Lung (tissue), 12 donors: Measurements from ENCODE around the gene CACNA1C. TPM values are rescaled to one million over a fixed set of nuclear protein-coding genes. Genes with fewer than 3 reads are reported as not detected.

Experiments
- ATAC-seq: fragments of 200-7000 bp; cut with Tn5 transposase; one replicate; pipeline ENCODE4 v1.9.1; 2020; ENCODE audit warnings: moderate number of reproducible peaks; ENCODE audit not compliant: insufficient read depth, low FRiP score
- DNase-seq, 3 donors: peaks; one replicate each; pipeline ENCODE4 v3.0.0-alpha.2; 2013 to 2017
- H3K27ac ChIP-seq, 2 donors: one replicate each; pipeline ENCODE4 v1.5.1; 2013; ENCODE audit warnings: mild to moderate bottlenecking in 2 of 2, moderate library complexity in 2 of 2, control low read depth in 1 of 2, inconsistent platforms in 1 of 2, low read depth in 1 of 2, low read length in 1 of 2
- H3K27me3 ChIP-seq, 3 donors: one replicate each; pipeline ENCODE4 v1.5.1; 2013; ENCODE audit warnings: low read length in 2 of 3; ENCODE audit not compliant: control insufficient read depth in 3 of 3, insufficient read depth in 3 of 3
- H3K36me3 ChIP-seq, 4 donors: one replicate each; pipeline ENCODE4 v1.5.1; 2013; ENCODE audit warnings: low read length in 4 of 4, mild to moderate bottlenecking in 1 of 4, moderate library complexity in 1 of 4; ENCODE audit not compliant: control insufficient read depth in 4 of 4, insufficient read depth in 4 of 4
- H3K4me1 ChIP-seq, 5 donors: one replicate each; pipeline ENCODE4 v1.5.1; 2013; ENCODE audit warnings: low read length in 5 of 5, mild to moderate bottlenecking in 2 of 5, moderate library complexity in 1 of 5; ENCODE audit not compliant: control insufficient read depth in 5 of 5, insufficient read depth in 5 of 5
- H3K4me3 ChIP-seq: one replicate; pipeline ENCODE4 v1.5.1; 2013; ENCODE audit warnings: mild to moderate bottlenecking, control low read depth, moderate library complexity
- H3K9ac ChIP-seq, 2 donors: one replicate each; pipeline ENCODE4 v1.5.1; 2013; ENCODE audit warnings: low read length in 2 of 2, control low read depth in 1 of 2; ENCODE audit not compliant: insufficient read depth in 1 of 2
- H3K9me3 ChIP-seq, 4 donors: one replicate each; pipeline ENCODE4 v1.5.1; 2013; ENCODE audit warnings: low read length in 3 of 4, mild to moderate bottlenecking in 1 of 4, moderate library complexity in 1 of 4; ENCODE audit not compliant: control insufficient read depth in 4 of 4, insufficient read depth in 3 of 4
- CTCF ChIP-seq: IDR thresholded peaks from 2 replicates; pipeline ENCODE4 v1.5.1; 2012; ENCODE audit warnings: mild to moderate bottlenecking; ENCODE audit errors: control extremely low read depth, extremely low read depth
- WGBS, 2 donors: extraction: QIAGEN DNeasy Blood & Tissue Kit; methylation state at CpG; one replicate each; pipeline ENCODE4 v1.1.7; 2013; 5-methylcytosine and 5-hydroxymethylcytosine counted together
- polyA plus RNA-seq, 2 donors: library from polyadenylated mRNA; stranded (reverse); fragments of 200-250 nt; gene quantifications; one replicate each; pipeline ENCODE4 v1.2.1, GENCODE V29; 2013
- total RNA-seq, 2 donors: library from RNA; depleted of rRNA in 1 of 2; stranded (reverse); fragments of >200 nt in 1 of 2; gene quantifications; one replicate each; pipeline ENCODE4 v1.2.1, GENCODE V29; 2014 to 2021
- donor health status: control.
- donor health status: control.
- donor health status: Bipolar disorder and iron deficiency.
- donor health status: healthy.
- donor health status: DM: yes; HTN: yes; CAD: no.

The CACNA1C gene
- total and polyA plus RNA-seq, 4 donors, result 3.2 to 17.5 (median 7.5) TPM

DNA sequence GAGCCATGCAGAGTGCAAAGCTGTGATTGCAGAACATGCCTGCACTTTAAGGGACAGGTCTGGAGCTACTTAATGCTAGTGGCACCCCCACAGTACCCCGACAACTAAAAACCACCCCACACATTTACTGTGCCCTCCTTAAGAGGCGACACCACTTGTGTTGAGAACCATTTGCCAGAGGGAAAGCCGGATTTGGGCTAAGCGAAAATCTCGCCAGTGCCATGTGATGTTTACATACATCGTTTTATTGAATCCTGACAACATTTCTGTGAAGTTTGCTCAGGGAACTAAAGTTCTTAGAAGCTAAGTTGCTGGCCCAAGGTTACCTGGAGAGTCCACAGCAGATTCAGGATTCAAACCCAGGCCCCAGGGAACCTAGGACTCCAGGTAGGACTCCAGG lies 623.0 kb downstream of the CACNA1C start:
- WGBS, 2 donors, result 57 to 79% methylated on average over 6 of the region's 6 CpGs
- TF ChIP-seq CTCF, result no peak
- H3K36me3 ChIP-seq, result peaks cover 0 to 8% (median 1%) of the 10 kb centered on the region in 4 donors
- H3K27me3 ChIP-seq, result no peaks in the 10 kb centered on the region
- H3K9ac ChIP-seq, result no peak overlapping the region
- DNase-seq (no peak), ATAC-seq (no peak)
- H3K27ac ChIP-seq, result no peak overlapping the region
- H3K4me1 ChIP-seq, result no peaks in the 10 kb centered on the region
- H3K4me3 ChIP-seq, result no peak overlapping the region
- no peaks in the 10 kb centered on the region for H3K9me3 ChIP-seq

DNA sequence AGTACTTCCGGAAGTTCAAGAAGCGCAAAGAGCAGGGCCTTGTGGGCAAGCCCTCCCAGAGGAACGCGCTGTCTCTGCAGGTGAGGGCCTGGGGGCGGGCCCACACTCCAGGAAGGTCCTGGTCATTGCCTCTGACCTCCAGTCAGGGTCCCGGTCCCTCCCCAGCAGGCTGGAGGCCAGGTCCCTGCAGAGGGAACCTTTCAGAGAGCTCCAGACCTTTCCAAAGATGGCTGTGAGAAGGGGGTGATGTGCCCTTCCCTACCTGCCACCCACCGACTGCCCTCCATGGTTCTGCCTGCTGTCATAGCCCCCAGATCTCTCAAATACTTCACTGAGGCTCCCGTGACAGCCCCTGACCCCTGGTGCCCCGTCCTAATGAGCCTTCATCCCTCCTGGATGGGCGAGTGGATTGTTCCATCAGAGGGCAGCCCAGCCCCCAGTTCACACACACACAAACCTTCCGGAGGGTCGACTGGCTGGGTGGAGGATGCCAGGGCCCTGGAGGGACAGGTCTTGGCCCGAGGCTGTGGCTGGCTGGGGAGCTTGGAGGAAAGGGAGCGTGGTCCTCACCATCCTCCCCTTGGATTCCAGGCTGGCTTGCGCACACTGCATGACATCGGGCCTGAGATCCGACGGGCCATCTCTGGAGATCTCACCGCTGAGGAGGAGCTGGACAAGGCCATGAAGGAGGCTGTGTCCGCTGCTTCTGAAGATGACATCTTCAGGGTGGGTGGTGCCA lies 624.5 kb downstream of the CACNA1C start:
- Histone ChIP-seq H3K36me3 (peaks cover 0 to 7% (median 3%) of the 10 kb centered on the region in 4 donors), H3K4me1 (no peaks in the 10 kb centered on the region), H3K27ac (no peak overlapping the region), H3K4me3 (no peak overlapping the region), H3K9me3 (no peaks in the 10 kb centered on the region), H3K27me3 (no peaks in the 10 kb centered on the region), H3K9ac (no peak overlapping the region)
- WGBS, 2 donors, result 79 to 89% methylated on average over 20 of the region's 20 CpGs
- no peak for TF ChIP-seq CTCF
- DNase-seq, result no peak
- ATAC-seq, result no peak

DNA sequence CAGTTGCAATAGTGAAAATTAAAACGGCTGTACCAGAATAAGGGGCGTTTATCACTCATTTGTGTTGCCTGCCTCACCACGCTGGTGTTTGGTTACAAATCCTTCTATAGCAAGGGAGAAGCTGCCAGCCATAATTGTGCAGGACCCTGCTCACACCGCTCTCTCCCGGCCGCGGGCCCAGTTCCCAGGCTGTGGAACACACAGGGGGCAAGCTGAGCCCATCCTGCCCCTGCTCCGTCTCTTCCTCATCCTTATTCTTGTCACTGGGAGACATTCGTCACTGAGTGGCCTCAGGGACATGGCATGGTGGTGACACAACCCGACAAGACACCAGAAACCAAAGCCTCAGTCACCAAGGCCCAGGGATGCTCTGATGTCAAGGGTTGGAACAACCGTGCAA lies 625.6 kb downstream of the CACNA1C start:
- DNase-seq, result no peak
- Histone ChIP-seq H3K36me3 (peaks cover 0 to 6% (median 2%) of the 10 kb centered on the region in 4 donors), H3K27me3 (no peaks in the 10 kb centered on the region), H3K9ac (no peak overlapping the region), H3K27ac (no peak overlapping the region), H3K9me3 (no peaks in the 10 kb centered on the region), H3K4me3 (no peak overlapping the region), H3K4me1 (no peaks in the 10 kb centered on the region)
- WGBS, 2 donors, result 84 to 90% methylated on average over 11 of the region's 11 CpGs
- TF ChIP-seq CTCF, result no peak
- no peak for ATAC-seq
